Measurements from ENCODE around the gene CPB2.

Gene CPB2

GRCh38 chr13:46127358-46128023, 22.7 kb upstream of the CPB2 start:
- Histone ChIP-seq H3K4me2 (no peak overlapping the region), H3K9me3 (no peaks in the 10 kb centered on the region), H3K36me3 (peaks cover 67% of the 10 kb centered on the region), H3K27ac (no peak overlapping the region), H3K9ac (no peak overlapping the region), H3K4me1 (peaks cover 21% of the 10 kb centered on the region), H3K27me3 (no peaks in the 10 kb centered on the region), H4K20me1 (peaks cover 8% of the 10 kb centered on the region; the same call in 1 of the 2 replicates), H3K4me3 (no peak overlapping the region)
- TF ChIP-seq Cebpa-rat (IDR thresholded peaks at IDR 0.05): no peak

- H3K36me3 ChIP-seq: peaks cover 60% of the 10 kb centered on the region
These were observed 21.9 kb upstream of the CPB2 start for GRCh38 chr13:46126552-46127357.

DNA sequence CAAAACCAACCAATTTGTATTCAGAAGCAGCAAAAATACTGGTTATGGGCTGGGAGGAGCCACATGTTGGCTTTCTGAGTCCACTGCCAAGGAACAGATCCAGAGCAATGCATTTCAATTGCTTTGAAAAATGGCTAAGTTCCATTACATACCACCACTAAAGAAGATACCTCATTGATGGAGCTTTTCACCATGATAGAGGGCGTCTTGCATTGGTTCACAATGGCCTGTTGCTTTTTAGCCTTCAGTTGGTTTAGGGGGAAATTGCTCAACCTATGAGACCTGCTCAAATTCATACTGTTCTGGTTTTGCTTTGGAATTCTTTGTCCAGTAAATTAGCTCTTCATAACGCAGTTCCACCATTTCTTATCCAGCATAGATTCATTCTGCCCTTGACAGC, 21.2 kb upstream of the CPB2 start:
- H4K20me1 ChIP-seq: peaks cover 8% of the 10 kb centered on the region; the same call in 1 of the 2 replicates
- H3K9ac ChIP-seq: peak overlapping the region; percentile 2; the same call in 1 of the 2 replicates
- TF ChIP-seq Cebpa-rat (IDR thresholded peaks at IDR 0.05): no peak
- H3K36me3 ChIP-seq: peaks cover 53% of the 10 kb centered on the region
- peak overlapping the region; percentile 30 for H3K4me2 ChIP-seq
- no peaks in the 10 kb centered on the region for H3K27me3 ChIP-seq
- no peaks in the 10 kb centered on the region for H3K9me3 ChIP-seq
- no peak overlapping the region for H3K4me3 ChIP-seq
- peaks cover 25% of the 10 kb centered on the region for H3K4me1 ChIP-seq
- H3K27ac ChIP-seq: no peak overlapping the region

More at GRCh38 chr13:46126552-46127357, 21.9 kb upstream of the CPB2 start:
- Histone ChIP-seq H3K9me3 (no peaks in the 10 kb centered on the region), H3K27ac (no peak overlapping the region), H3K9ac (no peak overlapping the region), H3K4me2 (no peak overlapping the region; the same call in 1 of the 2 replicates), H3K27me3 (no peaks in the 10 kb centered on the region), H3K4me3 (no peak overlapping the region), H3K4me1 (peaks cover 25% of the 10 kb centered on the region), H4K20me1 (peaks cover 8% of the 10 kb centered on the region; the same call in 1 of the 2 replicates)
- TF ChIP-seq Cebpa-rat (IDR thresholded peaks at IDR 0.05): no peak

- Histone ChIP-seq H3K9me3 (no peaks in the 10 kb centered on the region), H4K20me1 (peaks cover 8% of the 10 kb centered on the region; the same call in 1 of the 2 replicates), H3K4me3 (no peak overlapping the region), H3K36me3 (peaks cover 45% of the 10 kb centered on the region), H3K27ac (no peak overlapping the region), H3K4me2 (peak overlapping the region; percentile 30), H3K27me3 (no peaks in the 10 kb centered on the region), H3K4me1 (peaks cover 25% of the 10 kb centered on the region), H3K9ac (peak overlapping the region; percentile 2; the same call in 1 of the 2 replicates)
- TF ChIP-seq Cebpa-rat (IDR thresholded peaks at IDR 0.05): no peak
These were observed 20.4 kb upstream of the CPB2 start for GRCh38 chr13:46124967-46125933.

- no peak overlapping the region for H3K27ac ChIP-seq
- no peaks in the 10 kb centered on the region for H3K27me3 ChIP-seq
- H3K4me1 ChIP-seq: peaks cover 25% of the 10 kb centered on the region
- no peak overlapping the region; the same call in 1 of the 2 replicates for H3K4me2 ChIP-seq
- H3K9ac ChIP-seq: no peak overlapping the region
- H4K20me1 ChIP-seq: peaks cover 8% of the 10 kb centered on the region; the same call in 1 of the 2 replicates
- H3K9me3 ChIP-seq: no peaks in the 10 kb centered on the region
- no peak for TF ChIP-seq Cebpa-rat (IDR thresholded peaks at IDR 0.05)
- H3K4me3 ChIP-seq: no peak overlapping the region
- H3K36me3 ChIP-seq: peaks cover 38% of the 10 kb centered on the region
These were observed 19.7 kb upstream of the CPB2 start for GRCh38 chr13:46124531-46124966.

DNA sequence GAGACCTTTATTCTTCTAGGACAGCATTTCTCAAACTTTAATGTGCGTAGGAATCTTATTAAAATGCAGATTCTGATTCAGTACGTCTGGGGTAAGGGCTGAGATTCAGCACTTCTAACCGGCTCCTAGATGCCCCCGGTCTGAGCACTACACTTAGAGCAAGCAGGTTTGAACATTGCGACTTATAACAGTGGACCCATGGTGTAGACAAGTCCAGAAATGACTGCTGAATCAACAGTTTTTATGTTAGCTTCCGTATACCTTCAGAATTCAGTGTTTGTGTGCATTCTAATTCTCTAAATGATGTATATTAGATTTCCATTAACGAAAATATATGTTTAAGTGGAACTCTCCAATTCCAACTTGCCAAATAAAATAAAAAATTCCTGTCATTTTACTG, 17.5 kb upstream of the CPB2 start:
- peaks cover 25% of the 10 kb centered on the region for H3K4me1 ChIP-seq
- H3K27ac ChIP-seq: no peak overlapping the region
- no peak overlapping the region for H3K4me3 ChIP-seq
- 0 out of 2 replicates have a peak overlapping the region, but pooled peaks have one; percentile 6 for H3K4me2 ChIP-seq
- H3K9ac ChIP-seq: no peak overlapping the region
- peaks cover 18% of the 10 kb centered on the region for H3K36me3 ChIP-seq
- peaks cover 8% of the 10 kb centered on the region; the same call in 1 of the 2 replicates for H4K20me1 ChIP-seq
- H3K9me3 ChIP-seq: no peaks in the 10 kb centered on the region
- no peaks in the 10 kb centered on the region for H3K27me3 ChIP-seq
- no peak for TF ChIP-seq Cebpa-rat (IDR thresholded peaks at IDR 0.05)

- Histone ChIP-seq H3K9ac (no peak overlapping the region), H3K27me3 (no peaks in the 10 kb centered on the region)
- TF ChIP-seq Cebpa-rat (IDR thresholded peaks at IDR 0.05): no peak
These were observed 16.8 kb upstream of the CPB2 start for GRCh38 chr13:46121597-46122163.

DNA sequence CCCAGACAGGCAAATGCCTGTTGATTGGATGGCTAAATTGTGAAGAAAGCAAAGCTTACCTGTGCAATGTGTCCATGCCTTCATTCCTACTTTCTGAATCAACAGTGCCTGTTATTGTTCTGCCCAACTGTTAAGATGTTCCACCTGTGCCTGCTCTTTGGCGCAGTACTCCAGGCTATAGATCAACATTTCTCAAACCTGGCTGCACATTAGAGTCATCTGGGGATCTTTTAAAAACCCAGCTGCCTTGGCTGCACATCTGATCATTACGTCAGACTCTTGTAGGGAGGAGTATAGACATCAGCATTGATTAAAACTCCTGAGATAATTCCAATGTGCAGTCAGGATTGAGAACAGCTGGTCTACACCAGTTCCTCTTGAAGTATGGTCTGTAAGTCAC, 16.2 kb upstream of the CPB2 start:
- Histone ChIP-seq H3K36me3 (peaks cover 5% of the 10 kb centered on the region), H4K20me1 (0 out of 2 replicates have a peak, but pooled peaks cover 4% of the 10 kb centered on the region), H3K4me3 (no peak overlapping the region), H3K4me1 (peaks cover 20% of the 10 kb centered on the region), H3K27me3 (no peaks in the 10 kb centered on the region), H3K4me2 (no peak overlapping the region), H3K9ac (no peak overlapping the region), H3K9me3 (no peaks in the 10 kb centered on the region), H3K27ac (no peak overlapping the region)
- TF ChIP-seq Cebpa-rat (IDR thresholded peaks at IDR 0.05): no peak

More at GRCh38 chr13:46121597-46122163, 16.8 kb upstream of the CPB2 start:
- H3K4me2 ChIP-seq: 0 out of 2 replicates have a peak overlapping the region, but pooled peaks have one; percentile 6
- H3K36me3 ChIP-seq: peaks cover 11% of the 10 kb centered on the region
- H3K4me3 ChIP-seq: no peak overlapping the region
- no peaks in the 10 kb centered on the region for H3K9me3 ChIP-seq
- H3K27ac ChIP-seq: no peak overlapping the region
- H4K20me1 ChIP-seq: 0 out of 2 replicates have a peak, but pooled peaks cover 8% of the 10 kb centered on the region
- H3K4me1 ChIP-seq: peaks cover 25% of the 10 kb centered on the region
